Measurements from ENCODE around the gene ALAS1.
A peak's percentile ranks its signal among the peaks of the same experiment; 100 is the strongest.

ALAS1 gene

GRCh38 chr3:52234516-52235447 lies 36.8 kb downstream of the ALAS1 start:
- DNase-seq (ENCODE audit: low read depth), result no peak

- no peak for DNase-seq (ENCODE audit: low read depth)
Observed at GRCh38 chr3:52236424-52236886, 38.5 kb downstream of the ALAS1 start.

GRCh38 chr3:52237006-52237656 lies 39.2 kb downstream of the ALAS1 start:
- DNase-seq (ENCODE audit: low read depth), result no peak

- DNase-seq (ENCODE audit: low read depth), result peak; percentile 86
Observed at GRCh38 chr3:52237657-52238172, 39.8 kb downstream of the ALAS1 start.

- no peak for DNase-seq (ENCODE audit: low read depth)
Observed at GRCh38 chr3:52238193-52238760, 40.3 kb downstream of the ALAS1 start.

- peak; percentile 57 for DNase-seq (ENCODE audit: low read depth)
Observed at GRCh38 chr3:52238761-52239701, 41.1 kb downstream of the ALAS1 start, which contains the start of gene TWF2. TSS of gene TWF2 (minus strand) at chr3:52239158. CDS start at chr3:52239016, 142 bp downstream.

- peak; percentile 88 for DNase-seq (ENCODE audit: low read depth)
Observed at GRCh38 chr3:52240059-52240885, 42.3 kb downstream of the ALAS1 start.

GRCh38 chr3:52240886-52241370 lies 43.0 kb downstream of the ALAS1 start:
- no peak for DNase-seq (ENCODE audit: low read depth)

- no peak for DNase-seq (ENCODE audit: low read depth)
Observed at GRCh38 chr3:52242039-52242438, 44.1 kb downstream of the ALAS1 start.

GRCh38 chr3:52243791-52244628 lies 46.0 kb downstream of the ALAS1 start:
- no peak for DNase-seq (ENCODE audit: low read depth)

- DNase-seq (ENCODE audit: low read depth), result no peak
Observed at GRCh38 chr3:52245322-52246263, 47.6 kb downstream of the ALAS1 start, which contains the start of gene PPM1M. TSS of gene PPM1M (plus strand) at chr3:52245759. CDS start at chr3:52245825, 66 bp downstream.

GRCh38 chr3:52246264-52246620 lies 48.3 kb downstream of the ALAS1 start:
- DNase-seq (ENCODE audit: low read depth), result no peak

GRCh38 chr3:52246728-52247408 lies 48.9 kb downstream of the ALAS1 start:
- DNase-seq (ENCODE audit: low read depth), result no peak

- DNase-seq (ENCODE audit: low read depth), result no peak
Observed at GRCh38 chr3:52247409-52248164, 49.6 kb downstream of the ALAS1 start.

- no peak for DNase-seq (ENCODE audit: low read depth)
Observed at GRCh38 chr3:52248165-52248541, 50.2 kb downstream of the ALAS1 start.

GRCh38 chr3:52248816-52249547 lies 51.0 kb downstream of the ALAS1 start:
- DNase-seq (ENCODE audit: low read depth), result no peak

All from stromal cell of bone marrow (primary cell).